Progenitor cell of endocrine pancreas (in vitro differentiated cells): Measurements from ENCODE around the gene DUOX2. TPM values are rescaled to one million over a fixed set of nuclear protein-coding genes. Genes with fewer than 3 reads are reported as not detected.
A peak's percentile ranks its signal among the peaks of the same experiment; 100 is the strongest.

Source experiments
- DNase-seq: peaks from one replicate; pipeline ENCODE4 v3.0.0; 2021; ENCODE audit warnings: low spot score; ENCODE audit not compliant: unreplicated experiment
- H3K27ac Mint-ChIP-seq: 2 replicates; pipeline ENCODE4 v1.8.0; 2021; ENCODE audit warnings: mild to moderate bottlenecking, moderate library complexity, mixed read lengths
- H3K27me3 Mint-ChIP-seq: 2 replicates; pipeline ENCODE4 v1.8.0; 2021; ENCODE audit warnings: mixed read lengths
- H3K36me3 Mint-ChIP-seq: 2 replicates; pipeline ENCODE4 v1.8.0; 2022; ENCODE audit warnings: mixed read lengths; ENCODE audit not compliant: insufficient read depth
- H3K4me1 Mint-ChIP-seq: 2 replicates; pipeline ENCODE4 v1.8.0; 2021; ENCODE audit warnings: low read depth, mixed read lengths
- H3K4me3 Mint-ChIP-seq: 2 replicates; pipeline ENCODE4 v1.8.0; 2021; ENCODE audit warnings: low read depth, mild to moderate bottlenecking, moderate library complexity, mixed read lengths
- H3K9me3 Mint-ChIP-seq: 2 replicates; pipeline ENCODE4 v1.8.0; 2021; ENCODE audit warnings: low read depth, mixed read lengths
- CTCF ChIP-seq: fragments of 200-600 bp; sonication (generic); IDR thresholded peaks from one replicate; pipeline ENCODE4 v1.5.0; 2021; ENCODE audit warnings: antibody characterized with exemption, mild to moderate bottlenecking; ENCODE audit not compliant: unreplicated experiment
- total RNA-seq: library from RNA; stranded (reverse); gene quantifications from 2 replicates; pipeline ENCODE4 v1.2.1, GENCODE V29; 2021

DUOX2 gene
- total RNA-seq, 1 donor from 2014 or later, result 0.53 TPM

DNA sequence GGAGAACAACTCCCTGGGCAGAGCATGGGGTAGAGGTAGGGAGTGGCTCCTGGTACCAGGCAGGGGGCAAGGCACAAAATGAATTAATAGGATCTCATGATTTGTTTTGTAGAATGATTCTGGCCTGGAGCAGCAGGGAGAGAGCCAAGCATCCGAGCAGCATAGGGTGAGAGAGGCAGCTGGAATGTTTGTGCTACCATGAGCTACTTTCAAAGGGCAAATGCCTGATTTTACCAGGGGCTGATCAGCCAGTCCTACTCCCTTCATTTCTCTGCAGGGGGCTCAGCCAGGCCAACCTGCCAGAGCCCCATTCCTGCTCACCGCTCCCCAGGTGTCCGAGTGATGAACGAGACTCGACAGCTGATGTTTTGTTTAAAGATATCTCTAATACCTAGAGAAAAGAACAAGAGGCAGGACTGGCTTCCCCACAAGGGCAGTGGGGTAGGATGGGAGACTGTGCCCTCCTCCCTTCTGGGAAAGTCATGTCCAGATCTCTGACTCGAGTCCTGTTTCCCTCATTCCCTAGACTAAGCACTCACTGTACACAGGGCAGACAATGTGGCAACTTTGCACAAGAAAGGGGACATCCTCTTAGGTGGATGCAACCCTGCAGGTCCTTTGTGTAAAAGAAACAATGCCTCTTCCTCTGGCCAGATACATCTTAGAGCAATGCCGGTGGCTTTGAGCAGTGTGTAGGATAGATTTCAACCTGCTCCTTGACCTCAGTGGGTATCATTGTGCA, 12.9 kb downstream of the DUOX2 start:
- Mint-ChIP-seq H3K27ac (no peak overlapping the region), H3K4me3 (no peak overlapping the region), H3K36me3 (no peaks in the 10 kb centered on the region), H3K4me1 (no peaks in the 10 kb centered on the region), H3K9me3 (no peaks in the 10 kb centered on the region), H3K27me3 (peaks cover 58% of the 10 kb centered on the region)
- no peak for TF ChIP-seq CTCF
- no peak for DNase-seq

- no peaks in the 10 kb centered on the region for H3K36me3 Mint-ChIP-seq
These were observed 14.3 kb downstream of the DUOX2 start for GRCh38 chr15:45099549-45100165.

DNA sequence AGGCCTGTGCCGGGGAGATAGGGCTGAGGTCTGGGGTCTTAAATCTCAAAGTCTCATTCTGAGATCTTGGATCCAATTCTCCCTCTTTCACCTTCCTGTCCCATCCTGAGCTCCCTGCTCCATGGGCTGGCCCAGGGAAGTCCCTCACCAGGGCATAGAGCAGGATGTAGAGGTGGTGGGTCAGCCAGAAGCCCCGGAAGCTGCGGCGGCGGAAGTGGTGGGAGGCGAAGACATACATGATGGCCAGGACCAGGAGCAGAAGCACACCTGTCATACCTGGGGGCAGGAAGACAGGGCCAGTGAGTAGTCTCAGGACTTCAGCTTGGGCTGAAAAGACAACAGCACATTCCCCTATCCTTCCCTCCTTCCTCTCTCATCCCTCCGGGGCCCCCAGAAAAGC, 16.5 kb downstream of the DUOX2 start:
- Mint-ChIP-seq H3K9me3 (peaks cover 2% of the 10 kb centered on the region), H3K27ac (no peak overlapping the region), H3K4me3 (no peak overlapping the region), H3K27me3 (peaks cover 47% of the 10 kb centered on the region), H3K36me3 (no peaks in the 10 kb centered on the region), H3K4me1 (no peaks in the 10 kb centered on the region)
- no peak for TF ChIP-seq CTCF
- no peak for DNase-seq

More at GRCh38 chr15:45099549-45100165, 14.3 kb downstream of the DUOX2 start:
- Mint-ChIP-seq H3K27me3 (peaks cover 50% of the 10 kb centered on the region), H3K4me3 (no peak overlapping the region), H3K9me3 (no peaks in the 10 kb centered on the region), H3K27ac (no peak overlapping the region), H3K4me1 (no peaks in the 10 kb centered on the region)
- no peak for TF ChIP-seq CTCF
- no peak for DNase-seq

DNA sequence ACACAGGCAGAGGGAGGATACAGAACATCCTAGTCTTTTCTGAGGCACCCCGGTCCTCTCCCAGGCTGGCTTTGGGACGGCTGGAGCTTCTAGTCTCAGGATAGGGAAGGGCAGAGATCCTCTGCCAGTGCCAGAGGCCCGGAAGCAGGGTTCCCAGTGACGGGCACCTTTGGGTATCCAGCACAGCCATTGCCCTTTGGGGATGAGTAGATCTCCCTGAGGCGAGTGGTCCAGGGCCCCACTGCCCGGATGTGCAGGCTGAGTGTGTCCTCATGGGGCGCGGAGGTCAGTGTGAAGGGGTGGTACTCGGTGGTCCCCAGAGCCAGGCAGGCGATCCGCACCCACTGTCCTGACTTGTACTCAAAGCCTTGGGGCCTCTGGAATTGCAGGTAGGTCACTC, 18.3 kb downstream of the DUOX2 start:
- H3K4me3 Mint-ChIP-seq, result no peak overlapping the region
- H3K9me3 Mint-ChIP-seq, result peaks cover 2% of the 10 kb centered on the region
- no peaks in the 10 kb centered on the region for H3K36me3 Mint-ChIP-seq
- H3K4me1 Mint-ChIP-seq, result no peaks in the 10 kb centered on the region
- no peak for DNase-seq
- TF ChIP-seq CTCF, result no peak
- H3K27me3 Mint-ChIP-seq, result peaks cover 45% of the 10 kb centered on the region
- H3K27ac Mint-ChIP-seq, result no peak overlapping the region

GRCh38 chr15:45094358-45094730, 19.6 kb downstream of the DUOX2 start:
- Mint-ChIP-seq H3K36me3 (no peaks in the 10 kb centered on the region), H3K4me1 (no peaks in the 10 kb centered on the region), H3K4me3 (no peak overlapping the region), H3K27ac (peak overlapping the region; percentile 21), H3K9me3 (peaks cover 2% of the 10 kb centered on the region), H3K27me3 (peaks cover 38% of the 10 kb centered on the region)
- no peak for TF ChIP-seq CTCF
- no peak for DNase-seq
